HG03575 (cell line): Measurements from ENCODE around the gene SPR.
"Not testable (repeated sequence)": the region's sequence is repeated elsewhere in the genome, so short reads cannot be mapped to it uniquely, and the experiment has no call there.

Experiments
- ATAC-seq: cut with Tn5 transposase; IDR thresholded peaks from one replicate; pipeline ENCODE4 v1.9.1; 2021; ENCODE audit not compliant: unreplicated experiment, insufficient number of reproducible peaks, low FRiP score; ENCODE audit errors: extremely low read depth

Gene SPR

GRCh38 chr2:72887740-72888437 is 681 bp downstream of the SPR start:
- no peak for ATAC-seq

- no peak for ATAC-seq
Observed at GRCh38 chr2:72888438-72889202, 1.4 kb downstream of the SPR start.

- no peak for ATAC-seq
Observed at GRCh38 chr2:72889991-72890390, 2.8 kb downstream of the SPR start.

- no peak for ATAC-seq
Observed at GRCh38 chr2:72891091-72891818, 4.0 kb downstream of the SPR start.

GRCh38 chr2:72892506-72893173 is 5.4 kb downstream of the SPR start:
- ATAC-seq: no peak

- no peak for ATAC-seq
Observed at GRCh38 chr2:72893594-72894319, 6.5 kb downstream of the SPR start.

- no peak for ATAC-seq
Observed at GRCh38 chr2:72894514-72894913, 7.3 kb downstream of the SPR start.

- no peak for ATAC-seq
Observed at GRCh38 chr2:72895154-72895553, 7.9 kb downstream of the SPR start.

- ATAC-seq: no peak
Observed at GRCh38 chr2:72895759-72896281, 8.6 kb downstream of the SPR start.

- ATAC-seq: no peak
Observed at GRCh38 chr2:72896446-72896845, 9.2 kb downstream of the SPR start.

- no peak for ATAC-seq
Observed at GRCh38 chr2:72897785-72898584, 10.8 kb downstream of the SPR start.

GRCh38 chr2:72898585-72898906 is 11.3 kb downstream of the SPR start:
- ATAC-seq: no peak

- no peak for ATAC-seq
Observed at GRCh38 chr2:72900191-72900825, 13.1 kb downstream of the SPR start.

- ATAC-seq: no peak
Observed at GRCh38 chr2:72901426-72901825, 14.2 kb downstream of the SPR start.

GRCh38 chr2:72907369-72907768 is 20.2 kb downstream of the SPR start:
- ATAC-seq: not testable (repeated sequence)

GRCh38 chr2:72908741-72909140 is 21.5 kb downstream of the SPR start:
- ATAC-seq: no peak

- ATAC-seq: no peak
Observed at GRCh38 chr2:72911256-72911655, 24.0 kb downstream of the SPR start.
